Measurements from ENCODE around the gene ZNF385D. TPM values are rescaled to one million over a fixed set of nuclear protein-coding genes. Genes with fewer than 3 reads are reported as not detected.

The ZNF385D gene
- total and polyA plus RNA-seq, 12 donors, result 0.09 to 1.3 (median 0.63) TPM

- Histone ChIP-seq H3K36me3 (replicated peaks in 1 of 2) (no peaks in the 10 kb centered on the region), H3K9me3 (replicated peaks in 1 of 3) (no peaks in the 10 kb centered on the region), H3K27me3 (no peaks in the 10 kb centered on the region), H3K27ac (no peak overlapping the region), H3K4me3 (no peak overlapping the region), H3K4me1 (replicated peaks in 1 of 2) (no peaks in the 10 kb centered on the region)
- TF ChIP-seq POLR2A (IDR thresholded peaks at IDR 0.05) (no peak), CTCF (IDR thresholded peaks at IDR 0.05) (no peak)
- no peak for DNase-seq
- intact Hi-C loops (cut with DNase I), result no loop called here
- WGBS, 4 donors, result 51 to 68% (median 62%) methylated on average over 2 of the region's 2 CpGs
These were observed 226.9 kb downstream of the ZNF385D start for GRCh38 chr3:21524133-21524532.

- 28 to 52% (median 46%) methylated on average over 4 of the region's 4 CpGs for WGBS, 4 donors
- no peaks in the 10 kb centered on the region for H3K27me3 ChIP-seq
- TF ChIP-seq POLR2A (IDR thresholded peaks at IDR 0.05), result no peak
- no peak for TF ChIP-seq CTCF (IDR thresholded peaks at IDR 0.05)
- no peaks in the 10 kb centered on the region for H3K4me1 ChIP-seq (replicated peaks in 1 of 2)
- DNase-seq, result no peak
- no peak overlapping the region for H3K27ac ChIP-seq
- intact Hi-C loops (cut with DNase I), result no loop called here
- H3K36me3 ChIP-seq (replicated peaks in 1 of 2), result no peaks in the 10 kb centered on the region
- H3K4me3 ChIP-seq, result no peak overlapping the region
- H3K9me3 ChIP-seq (replicated peaks in 1 of 3), result no peaks in the 10 kb centered on the region
These were observed 230.7 kb downstream of the ZNF385D start for GRCh38 chr3:21520106-21520963.

- H3K4me3 ChIP-seq, result no peak overlapping the region
- H3K27ac ChIP-seq, result no peak overlapping the region
- no peaks in the 10 kb centered on the region for H3K9me3 ChIP-seq (replicated peaks in 1 of 3)
- no peak for TF ChIP-seq CTCF (IDR thresholded peaks at IDR 0.05)
- TF ChIP-seq POLR2A (IDR thresholded peaks at IDR 0.05), result no peak
- WGBS, 4 donors, result 46 to 62% (median 56%) methylated on average over 3 of the region's 3 CpGs
- H3K27me3 ChIP-seq, result no peaks in the 10 kb centered on the region
- H3K36me3 ChIP-seq (replicated peaks in 1 of 2), result no peaks in the 10 kb centered on the region
- intact Hi-C loops (cut with DNase I), result no loop called here
- no peak for DNase-seq
- no peaks in the 10 kb centered on the region for H3K4me1 ChIP-seq (replicated peaks in 1 of 2)
These were observed 233.8 kb downstream of the ZNF385D start for GRCh38 chr3:21517184-21517583.

- WGBS, 4 donors, result 50 to 70% (median 64%) methylated on average over 1 of the region's 1 CpG
- intact Hi-C loops (cut with DNase I), result no loop called here
- Histone ChIP-seq H3K27ac (no peak overlapping the region), H3K4me3 (no peak overlapping the region), H3K36me3 (replicated peaks in 1 of 2) (no peaks in the 10 kb centered on the region), H3K4me1 (replicated peaks in 1 of 2) (no peaks in the 10 kb centered on the region), H3K27me3 (no peaks in the 10 kb centered on the region), H3K9me3 (replicated peaks in 1 of 3) (no peaks in the 10 kb centered on the region)
- TF ChIP-seq CTCF (IDR thresholded peaks at IDR 0.05), result no peak
- TF ChIP-seq POLR2A (IDR thresholded peaks at IDR 0.05), result no peak
- DNase-seq, result no peak
These were observed 235.6 kb downstream of the ZNF385D start for GRCh38 chr3:21515417-21515816.
